Immature natural killer cell (primary cell): ENCODE results near the gene NOL9. TPM values are rescaled to one million over a fixed set of nuclear protein-coding genes. Genes with fewer than 3 reads are reported as not detected.

Experiments used
- DNase-seq, 3 donors: peaks; one replicate each; pipeline ENCODE4 v3.0.0; 2022; ENCODE audit warnings: mixed read lengths in 1 of 3
- H3K27ac Mint-ChIP-seq, 6 donors: one replicate each; pipeline ENCODE4 v1.8.0; 2020; ENCODE audit warnings: mixed read lengths in 6 of 6, mild to moderate bottlenecking in 5 of 6, inconsistent platforms in 4 of 6, moderate library complexity in 3 of 6
- H3K27me3 Mint-ChIP-seq, 3 donors: one replicate each; pipeline ENCODE4 v1.8.0; 2020 to 2021; ENCODE audit warnings: low read depth in 3 of 3, mild to moderate bottlenecking in 3 of 3, mixed read lengths in 3 of 3, moderate library complexity in 3 of 3, inconsistent platforms in 1 of 3
- H3K36me3 Mint-ChIP-seq, 3 donors: one replicate each; pipeline ENCODE4 v1.8.0; 2020; ENCODE audit warnings: mixed read lengths in 3 of 3, inconsistent platforms in 2 of 3, mild to moderate bottlenecking in 2 of 3
- H3K4me1 Mint-ChIP-seq, 2 donors: one replicate each; pipeline ENCODE4 v1.8.0; 2020; ENCODE audit warnings: inconsistent platforms in 2 of 2, mild to moderate bottlenecking in 2 of 2, mixed read lengths in 2 of 2, moderate library complexity in 1 of 2
- H3K4me3 Mint-ChIP-seq, 5 donors: one replicate each; pipeline ENCODE4 v1.8.0; 2020; ENCODE audit warnings: mild to moderate bottlenecking in 5 of 5, mixed read lengths in 5 of 5, inconsistent platforms in 3 of 5, moderate library complexity in 3 of 5
- H3K9me3 Mint-ChIP-seq, 6 donors: one replicate each; pipeline ENCODE4 v1.8.0; 2020; ENCODE audit warnings: mild to moderate bottlenecking in 6 of 6, mixed read lengths in 6 of 6, inconsistent platforms in 4 of 6, moderate library complexity in 3 of 6
- polyA plus RNA-seq, 3 donors: library from polyadenylated mRNA; unstranded; fragments of 300-500 nt; fragmentation: Illumina TruSeq; gene quantifications; one replicate each; pipeline ENCODE4 v1.2.3, GENCODE V29; 2021

Gene NOL9
- polyA plus RNA-seq, 3 donors from 2014 or later: 4.3 to 18.2 (median 8.4) TPM

DNA sequence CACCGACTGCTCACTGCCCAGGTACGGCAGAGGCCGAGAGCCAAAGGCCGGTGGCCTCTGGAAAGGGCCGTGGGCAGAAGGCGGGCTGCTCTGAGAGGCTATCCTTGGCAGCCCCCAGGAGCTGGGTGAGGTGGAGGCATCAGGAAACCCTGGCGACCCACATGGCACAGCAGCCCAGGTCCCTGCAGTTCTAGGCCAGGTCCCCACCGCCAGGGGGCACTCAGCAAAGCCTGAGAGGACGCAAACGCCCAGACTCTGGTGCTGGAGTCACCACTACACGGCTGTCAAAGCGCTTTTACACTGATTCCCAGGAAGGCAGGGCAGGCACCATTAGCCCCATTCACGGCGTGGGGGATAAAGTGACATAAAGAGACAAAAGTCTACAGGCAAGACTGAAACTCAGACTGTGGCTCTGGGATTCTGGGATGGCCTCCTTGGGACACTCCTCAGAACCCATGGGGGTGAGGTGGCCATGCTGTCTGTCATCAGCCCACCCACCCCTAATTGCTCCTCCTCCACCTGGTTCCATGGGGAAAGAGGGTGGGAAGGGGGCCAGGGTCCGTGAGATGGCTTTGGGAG lies 67.8 kb downstream of the NOL9 start:
- no peak overlapping the region for H3K4me3 Mint-ChIP-seq
- peak; percentile 58 to 66 (median 62) for DNase-seq
- H3K27ac Mint-ChIP-seq: no peak overlapping the region
- H3K4me1 Mint-ChIP-seq: peaks cover 6 to 10% of the 10 kb centered on the region in 2 donors
- peaks cover 0 to 3% (median 0%) of the 10 kb centered on the region in 6 donors for H3K9me3 Mint-ChIP-seq
- no peaks in the 10 kb centered on the region for H3K36me3 Mint-ChIP-seq
- peaks cover 11 to 14% (median 14%) of the 10 kb centered on the region in 3 donors for H3K27me3 Mint-ChIP-seq

DNA sequence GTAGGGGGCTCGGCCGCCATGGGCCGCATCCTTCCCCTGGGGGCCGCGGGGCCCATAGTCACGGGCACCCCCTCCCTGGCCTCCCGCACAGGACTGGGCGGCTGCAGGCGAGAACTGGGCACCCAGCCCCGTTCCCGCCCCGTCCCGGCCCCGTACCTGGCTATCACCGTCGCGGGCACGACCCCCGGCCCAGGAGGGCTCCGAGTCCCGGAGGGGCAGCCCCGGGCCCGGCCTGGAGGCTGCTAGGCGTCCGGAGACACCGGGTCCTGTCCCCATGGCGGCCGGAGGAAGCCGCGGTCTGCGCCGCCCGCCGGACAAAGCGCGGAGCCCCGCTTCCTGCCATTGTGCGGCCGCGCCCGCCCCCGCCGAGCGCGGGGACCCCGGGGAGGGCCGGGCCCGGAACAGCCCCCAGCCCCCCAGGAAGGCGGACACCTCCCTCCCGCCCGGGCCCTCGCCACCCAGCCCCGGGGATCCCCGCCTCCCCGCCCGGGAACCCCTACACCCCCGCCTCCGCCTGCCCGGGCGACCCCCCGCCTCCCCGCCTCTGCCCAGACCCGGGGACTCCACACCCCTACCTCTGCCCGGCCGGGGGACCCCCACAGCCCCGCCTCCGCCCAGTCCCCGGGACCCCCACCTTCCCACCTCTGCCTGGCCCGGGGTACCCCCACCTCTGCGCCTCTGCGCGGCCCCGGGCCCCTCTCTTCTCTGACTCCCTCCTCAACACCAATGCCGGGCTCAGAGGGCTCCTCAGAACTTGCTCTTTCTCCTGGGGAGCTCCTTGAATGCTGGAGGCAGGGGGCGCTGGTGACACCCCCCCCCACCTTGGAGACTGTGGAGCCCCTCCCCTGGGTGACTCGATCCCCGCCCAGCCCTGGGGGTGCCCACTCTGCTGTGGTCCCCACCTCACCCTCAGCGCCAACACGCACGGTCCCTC lies 68.9 kb downstream of the NOL9 start:
- Mint-ChIP-seq H3K9me3 (peaks cover 0 to 3% (median 0%) of the 10 kb centered on the region in 6 donors), H3K4me3 (no peak overlapping the region), H3K27ac (no peak overlapping the region), H3K27me3 (peaks cover 6 to 11% (median 10%) of the 10 kb centered on the region in 3 donors), H3K36me3 (no peaks in the 10 kb centered on the region), H3K4me1 (peaks cover 0 to 7% of the 10 kb centered on the region in 2 donors)
- DNase-seq: no peak

DNA sequence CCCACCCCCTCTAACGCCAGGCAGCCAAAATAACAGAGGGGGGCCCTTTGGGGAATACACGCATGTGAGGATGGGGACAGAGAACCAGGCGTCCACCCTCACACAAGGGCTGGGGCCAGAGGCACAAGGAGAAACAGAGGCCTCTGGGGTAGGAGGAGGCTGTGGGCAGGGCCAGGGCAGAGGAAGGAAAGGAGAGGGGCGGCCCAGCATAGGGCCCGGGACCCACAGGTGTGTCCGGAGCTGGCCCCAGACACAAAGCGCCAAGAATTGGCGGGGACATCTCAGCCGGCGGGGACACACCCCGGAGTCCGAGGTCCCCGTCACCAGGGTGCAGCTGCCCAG lies 69.5 kb downstream of the NOL9 start:
- Mint-ChIP-seq H3K4me3 (no peak overlapping the region), H3K27ac (no peak overlapping the region), H3K27me3 (peaks cover 6 to 11% (median 10%) of the 10 kb centered on the region in 3 donors), H3K9me3 (peaks cover 0 to 3% (median 0%) of the 10 kb centered on the region in 6 donors), H3K36me3 (no peaks in the 10 kb centered on the region), H3K4me1 (peaks cover 0 to 5% of the 10 kb centered on the region in 2 donors)
- no peak for DNase-seq

DNA sequence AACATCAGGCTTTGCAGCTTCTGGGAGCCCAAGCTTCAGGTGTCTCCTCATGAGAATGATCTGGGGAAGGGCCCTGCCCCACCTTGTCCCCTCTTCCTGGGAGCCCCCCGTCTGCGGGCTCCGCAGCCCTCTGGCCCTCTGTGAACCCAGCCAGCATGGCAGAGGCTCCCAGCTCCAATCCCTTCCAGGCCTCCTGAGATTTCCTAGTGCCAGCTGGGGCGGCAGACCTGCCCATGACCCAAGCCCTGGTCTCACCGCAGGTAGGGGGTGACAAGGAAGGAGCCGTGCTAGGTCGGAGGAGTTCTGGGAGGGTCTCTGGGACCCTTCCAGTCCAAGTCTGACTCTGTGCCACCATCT lies 70.6 kb downstream of the NOL9 start:
- no peak for DNase-seq
- Mint-ChIP-seq H3K27ac (no peak overlapping the region), H3K9me3 (peaks cover 0 to 3% (median 0%) of the 10 kb centered on the region in 6 donors), H3K36me3 (no peaks in the 10 kb centered on the region), H3K27me3 (peaks cover 6 to 11% (median 10%) of the 10 kb centered on the region in 3 donors), H3K4me1 (peaks cover 0 to 5% of the 10 kb centered on the region in 2 donors), H3K4me3 (no peak overlapping the region)

DNA sequence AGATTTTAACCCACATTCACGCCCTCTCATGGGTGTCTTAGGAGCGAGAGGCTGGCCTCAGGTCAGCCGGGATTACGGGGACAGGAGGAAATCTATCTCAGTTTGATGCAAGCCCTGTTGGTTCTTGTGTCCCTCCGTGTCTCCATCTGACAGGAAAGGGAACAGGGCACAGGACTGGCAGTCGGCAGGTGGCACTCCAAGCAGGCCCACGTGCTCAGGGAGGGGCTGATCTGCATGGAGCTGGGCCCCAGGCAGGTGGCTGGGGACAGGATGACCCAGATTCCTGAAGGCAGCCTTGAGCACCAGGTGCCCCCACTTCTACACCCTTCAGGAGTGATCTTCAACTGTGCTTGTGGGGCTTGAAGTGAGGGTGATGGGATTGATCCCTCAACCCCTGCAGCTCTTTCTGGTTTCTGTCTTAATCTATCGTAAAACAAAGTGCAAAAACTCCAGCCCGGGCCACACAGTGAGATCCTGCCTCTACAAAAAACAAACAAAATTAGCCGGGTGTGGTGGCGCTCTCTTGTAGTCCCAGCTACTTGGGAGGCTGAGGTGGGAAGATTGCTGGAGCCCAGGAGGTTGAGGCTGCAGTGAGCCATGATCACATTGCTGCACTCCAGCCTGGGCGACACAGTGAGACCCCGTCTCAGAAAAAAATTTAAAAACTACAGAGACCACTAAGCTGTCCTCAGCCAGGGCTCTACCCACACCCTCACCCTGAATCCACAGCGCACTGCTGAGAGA lies 71.1 kb downstream of the NOL9 start:
- Mint-ChIP-seq H3K27me3 (peaks cover 6 to 11% (median 10%) of the 10 kb centered on the region in 3 donors), H3K4me3 (no peak overlapping the region), H3K27ac (no peak overlapping the region), H3K36me3 (no peaks in the 10 kb centered on the region), H3K4me1 (peaks cover 0 to 5% of the 10 kb centered on the region in 2 donors), H3K9me3 (peaks cover 0 to 3% (median 0%) of the 10 kb centered on the region in 6 donors)
- no peak for DNase-seq

DNA sequence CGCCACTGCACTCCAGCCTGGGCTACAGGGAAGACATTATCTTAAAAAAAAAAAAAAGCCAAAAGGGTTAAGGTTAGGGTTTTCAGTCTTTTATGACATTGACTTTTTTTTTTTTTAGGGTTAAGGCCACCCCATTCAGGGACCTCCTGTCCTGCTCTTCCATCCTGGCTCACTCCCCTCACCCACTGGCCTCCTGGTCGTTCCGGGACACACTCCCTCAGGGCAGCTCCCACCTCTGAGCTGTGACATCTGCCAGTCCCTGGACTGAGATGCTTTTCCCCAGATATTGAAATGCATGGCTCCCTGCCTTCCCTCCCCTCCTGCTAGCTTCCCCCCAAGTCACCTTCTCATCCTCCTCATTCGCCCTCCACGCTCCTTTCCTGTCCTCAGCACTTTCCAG lies 72.5 kb downstream of the NOL9 start:
- Mint-ChIP-seq H3K4me3 (no peak overlapping the region), H3K9me3 (no peaks in the 10 kb centered on the region), H3K27me3 (peaks cover 3 to 11% (median 7%) of the 10 kb centered on the region in 3 donors), H3K36me3 (no peaks in the 10 kb centered on the region), H3K27ac (no peak overlapping the region), H3K4me1 (peaks cover 0 to 5% of the 10 kb centered on the region in 2 donors)
- no peak for DNase-seq

DNA sequence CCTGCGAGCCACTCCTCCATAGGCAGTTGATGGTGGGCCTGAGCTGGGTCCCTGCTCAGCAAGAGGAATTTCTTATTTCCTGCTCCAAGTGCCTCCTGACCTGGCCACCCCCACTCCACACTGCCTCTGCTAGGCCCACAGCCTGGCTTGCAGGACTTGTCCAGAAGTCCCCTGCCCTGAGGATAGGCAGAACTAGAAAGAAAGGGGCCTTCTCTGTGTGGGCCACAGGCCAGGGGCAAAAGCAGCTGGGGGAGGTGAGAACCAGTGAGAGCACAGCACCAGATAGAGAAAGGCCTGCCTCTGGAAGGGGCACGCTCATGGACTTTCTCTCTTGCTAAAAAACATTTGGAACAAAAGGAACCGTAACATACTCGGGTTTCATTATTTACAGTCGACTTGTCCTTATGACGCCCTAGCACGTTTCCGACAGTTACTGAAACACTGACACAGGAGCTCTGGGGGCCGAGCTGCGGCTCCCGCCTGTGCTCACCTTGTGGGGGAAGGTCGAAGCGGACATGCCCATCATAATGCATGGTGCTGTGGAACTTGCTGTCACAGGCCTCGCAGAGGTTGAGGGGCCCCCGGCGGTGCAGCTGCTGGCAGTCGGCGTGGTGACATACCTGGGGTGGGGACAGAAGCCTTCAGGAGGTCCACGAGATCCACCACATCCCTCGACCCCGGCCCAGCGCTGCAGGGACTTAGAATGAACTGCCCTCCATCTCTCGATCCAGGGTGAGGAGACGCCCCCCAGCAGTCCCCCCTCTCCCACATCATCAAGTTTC lies 77.1 kb downstream of the NOL9 start:
- no peaks in the 10 kb centered on the region for H3K36me3 Mint-ChIP-seq
- no peaks in the 10 kb centered on the region for H3K4me1 Mint-ChIP-seq
- no peak for DNase-seq
- no peak overlapping the region for H3K4me3 Mint-ChIP-seq
- no peak overlapping the region for H3K27ac Mint-ChIP-seq
- H3K27me3 Mint-ChIP-seq: peaks cover 0 to under 1% (median 0%) of the 10 kb centered on the region in 3 donors
- no peaks in the 10 kb centered on the region for H3K9me3 Mint-ChIP-seq

DNA sequence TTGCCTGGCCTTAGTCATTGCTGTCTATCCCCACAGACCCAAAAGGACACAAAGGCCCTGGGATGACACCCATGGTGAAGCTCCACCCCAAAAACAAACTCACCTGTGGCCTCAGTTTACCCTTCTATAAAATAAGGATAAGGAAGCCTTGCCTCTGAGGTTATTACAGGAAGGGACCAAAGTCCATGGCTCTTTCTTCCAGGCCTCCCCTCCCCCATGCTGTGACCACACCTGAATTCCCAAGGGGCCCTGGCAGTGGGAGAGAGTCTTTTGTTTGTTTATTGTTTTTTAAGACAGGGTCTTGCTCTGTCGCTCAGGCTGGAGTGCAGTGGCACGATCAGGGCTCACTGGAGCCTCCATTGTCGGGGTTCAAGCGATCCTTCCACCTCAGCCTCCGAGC lies 77.8 kb downstream of the NOL9 start:
- Mint-ChIP-seq H3K9me3 (no peaks in the 10 kb centered on the region), H3K27me3 (no peaks in the 10 kb centered on the region), H3K36me3 (no peaks in the 10 kb centered on the region), H3K27ac (no peak overlapping the region), H3K4me3 (no peak overlapping the region), H3K4me1 (no peaks in the 10 kb centered on the region)
- no peak for DNase-seq

DNA sequence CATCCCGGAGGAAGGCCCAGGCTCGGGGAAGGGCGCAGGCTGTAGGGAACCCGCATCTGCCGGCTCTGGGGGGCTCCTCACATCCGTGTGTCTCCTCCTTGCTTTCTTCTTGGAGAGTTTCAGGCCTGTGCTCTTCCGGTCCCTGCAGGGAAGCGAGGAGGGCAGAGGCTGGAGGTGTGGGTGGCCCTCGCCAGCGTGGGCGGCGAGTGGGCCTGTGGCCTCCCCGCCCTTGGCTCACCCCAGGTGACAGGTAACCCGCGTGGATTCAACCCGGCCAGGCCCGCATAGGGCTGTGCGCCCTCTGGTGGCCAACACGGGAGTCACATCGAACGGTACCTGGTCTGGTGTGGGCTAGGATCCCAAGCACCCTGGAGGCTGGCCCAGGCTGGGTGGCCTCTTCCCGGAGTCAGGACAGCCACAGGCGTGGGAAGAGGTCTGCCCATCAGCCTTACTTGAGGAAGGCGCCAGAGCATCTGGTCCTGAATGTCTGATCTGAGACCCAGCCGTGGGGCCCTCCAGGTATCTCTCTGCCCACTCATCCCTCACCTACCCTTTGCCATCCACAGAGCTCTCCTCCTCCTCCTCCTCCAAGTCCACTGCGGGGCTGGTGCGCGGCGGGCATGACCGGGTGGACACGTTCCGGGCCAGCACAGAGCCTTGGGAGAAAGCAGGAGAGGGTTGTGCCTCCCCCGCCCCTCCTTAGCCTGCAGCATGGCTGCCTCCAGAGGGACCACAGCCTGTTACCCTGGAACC lies 78.8 kb downstream of the NOL9 start:
- Mint-ChIP-seq H3K36me3 (no peaks in the 10 kb centered on the region), H3K9me3 (no peaks in the 10 kb centered on the region), H3K4me1 (no peaks in the 10 kb centered on the region), H3K27ac (peak overlapping the region in 1 of 6 donors; percentile 61), H3K4me3 (no peak overlapping the region), H3K27me3 (no peaks in the 10 kb centered on the region)
- DNase-seq: peak; percentile 59 to 65 (median 60)

DNA sequence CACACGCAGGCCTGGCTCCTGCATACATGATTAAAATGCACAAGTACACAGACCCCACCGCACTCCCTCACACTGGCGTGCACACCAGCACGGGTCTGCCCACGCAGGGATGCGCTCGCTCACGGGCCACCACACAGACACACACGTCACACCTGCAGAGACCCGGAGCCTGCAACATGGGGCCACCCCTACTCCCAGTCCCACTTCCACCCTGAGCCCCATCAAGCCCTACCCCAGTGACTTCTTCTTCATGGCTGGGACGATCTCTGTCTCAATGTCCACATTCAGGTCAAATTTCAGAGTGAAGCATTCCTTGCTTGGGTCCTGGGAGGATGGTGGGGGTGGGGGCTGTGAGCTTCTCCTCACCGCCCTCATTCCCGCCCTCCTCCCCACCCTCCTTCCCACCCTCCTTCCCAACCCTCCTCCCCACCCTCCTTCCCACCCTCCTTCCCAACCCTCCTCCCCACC lies 79.5 kb downstream of the NOL9 start:
- no peak overlapping the region for H3K27ac Mint-ChIP-seq
- H3K36me3 Mint-ChIP-seq: no peaks in the 10 kb centered on the region
- no peaks in the 10 kb centered on the region for H3K9me3 Mint-ChIP-seq
- no peak for DNase-seq
- no peak overlapping the region for H3K4me3 Mint-ChIP-seq
- H3K27me3 Mint-ChIP-seq: no peaks in the 10 kb centered on the region
- H3K4me1 Mint-ChIP-seq: no peaks in the 10 kb centered on the region

DNA sequence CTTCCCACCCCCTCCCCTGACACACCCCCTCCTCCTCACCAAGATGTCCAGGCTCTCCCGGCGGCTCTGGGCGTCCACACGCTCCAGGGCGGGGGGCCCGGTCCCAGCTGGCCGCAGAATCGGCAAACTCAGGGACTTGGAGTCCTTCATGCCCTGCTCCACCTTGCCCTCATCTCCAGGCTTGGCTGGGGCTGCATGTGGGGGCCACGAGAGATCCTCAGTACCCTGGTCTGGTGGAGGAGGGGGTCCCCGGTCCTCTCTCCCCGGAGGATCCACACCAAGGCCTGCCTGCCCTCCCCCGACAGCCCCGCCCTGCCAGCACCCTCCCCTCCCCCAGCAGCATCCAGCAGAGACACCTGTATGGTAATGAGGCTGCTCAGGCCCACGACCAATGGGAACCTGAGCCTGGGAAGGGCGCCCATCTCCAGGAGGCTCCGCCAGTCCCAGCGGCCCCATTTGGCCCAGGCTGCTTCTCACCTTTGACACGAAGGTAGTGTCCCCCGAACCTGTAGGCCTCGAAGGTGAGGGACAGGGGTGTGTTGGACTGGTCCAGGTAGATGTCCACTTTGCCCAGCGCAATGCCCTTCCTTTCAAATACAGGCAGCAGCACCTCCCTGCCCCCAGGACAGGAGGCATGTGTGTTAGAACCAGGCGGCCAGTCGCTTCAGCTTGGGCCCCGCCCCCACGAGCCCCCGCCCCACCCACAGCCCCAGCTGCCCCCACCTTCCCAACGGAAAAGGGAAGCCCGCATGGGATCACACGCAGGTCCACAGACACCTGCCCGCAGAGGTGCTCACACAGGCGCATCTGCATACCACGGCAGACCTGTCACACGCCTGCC lies 80.1 kb downstream of the NOL9 start:
- no peak for DNase-seq
- Mint-ChIP-seq H3K27ac (no peak overlapping the region), H3K4me1 (no peaks in the 10 kb centered on the region), H3K27me3 (no peaks in the 10 kb centered on the region), H3K36me3 (no peaks in the 10 kb centered on the region), H3K4me3 (no peak overlapping the region), H3K9me3 (no peaks in the 10 kb centered on the region)

DNA sequence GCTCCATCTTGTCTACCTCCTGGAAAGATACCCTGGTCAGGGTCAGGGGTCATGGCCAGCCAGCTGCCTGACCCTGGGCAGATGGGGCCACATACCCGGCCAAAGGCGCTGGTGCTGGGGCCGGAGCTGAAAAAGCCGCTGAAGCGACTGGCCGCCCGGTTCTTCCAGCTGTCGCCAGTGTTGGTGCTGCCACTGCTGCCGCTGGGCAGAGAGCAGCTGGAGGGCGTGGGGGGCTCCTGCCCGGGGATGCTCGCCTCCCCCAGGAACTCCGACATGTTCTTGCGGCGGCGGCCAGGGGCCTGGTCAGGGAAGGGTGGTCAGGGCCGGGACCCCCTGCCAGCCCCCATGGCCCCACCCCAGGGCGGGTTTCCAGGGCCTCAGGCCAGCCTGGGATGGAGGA lies 81.2 kb downstream of the NOL9 start:
- H3K27me3 Mint-ChIP-seq: no peaks in the 10 kb centered on the region
- no peaks in the 10 kb centered on the region for H3K9me3 Mint-ChIP-seq
- no peak for DNase-seq
- no peak overlapping the region for H3K4me3 Mint-ChIP-seq
- H3K36me3 Mint-ChIP-seq: no peaks in the 10 kb centered on the region
- H3K27ac Mint-ChIP-seq: no peak overlapping the region
- H3K4me1 Mint-ChIP-seq: no peaks in the 10 kb centered on the region
